GM23338 (cell line): ENCODE measurements around the gene NCKAP5. TPM values are rescaled to one million over a fixed set of nuclear protein-coding genes. Genes with fewer than 3 reads are reported as not detected.

Source experiments
- ATAC-seq: fragments of 200-7000 bp; cut with Tn5 transposase; 3 replicates; pipeline ENCODE4 v1.9.1; 2020
- DNase-seq: peaks from one replicate; pipeline ENCODE4 v3.0.0-alpha.2; 2015; ENCODE audit warnings: low spot score
- H2AFZ ChIP-seq: fragments of 200-600 bp; sonication (generic); 2 replicates; pipeline ENCODE4 v1.8.0; 2016; ENCODE audit warnings: antibody characterized with exemption, mild to moderate bottlenecking, moderate library complexity
- H3F3A ChIP-seq: fragments of 200-600 bp; sonication (generic); replicated peaks from 2 replicates; pipeline ENCODE4 v1.8.0; 2017; ENCODE audit warnings: antibody characterized with exemption, mixed run types, low read depth
- H3K27ac ChIP-seq: fragments of 200-600 bp; sonication (generic); 2 replicates; pipeline ENCODE4 v1.6.1; 2016; ENCODE audit warnings: low read depth
- H3K27me3 ChIP-seq: fragments of 200-600 bp; sonication (generic); 2 replicates; pipeline ENCODE4 v1.8.0; 2016; ENCODE audit warnings: mild to moderate bottlenecking, mixed run types, moderate library complexity; ENCODE audit not compliant: insufficient read depth
- H3K36me3 ChIP-seq: fragments of 200-600 bp; sonication (generic); 2 replicates; pipeline ENCODE4 v1.8.0; 2016; ENCODE audit warnings: mild to moderate bottlenecking; ENCODE audit not compliant: insufficient read depth
- H3K4me1 ChIP-seq: fragments of 200-600 bp; sonication (generic); 2 replicates; pipeline ENCODE4 v1.8.0; 2016; ENCODE audit warnings: mild to moderate bottlenecking, moderate library complexity; ENCODE audit not compliant: insufficient read depth
- H3K4me2 ChIP-seq: fragments of 200-600 bp; sonication (generic); 2 replicates; pipeline ENCODE4 v1.7.1; 2017; ENCODE audit warnings: mixed run types
- H3K4me3 ChIP-seq: fragments of 200-600 bp; sonication (generic); 2 replicates; pipeline ENCODE4 v1.6.1; 2016; ENCODE audit warnings: mixed run types
- H3K79me2 ChIP-seq: fragments of 200-600 bp; sonication (generic); replicated peaks from 2 replicates; pipeline ENCODE4 v1.8.0; 2017; ENCODE audit warnings: mild to moderate bottlenecking; ENCODE audit not compliant: insufficient read depth
- H3K9me2 ChIP-seq: fragments of 200-600 bp; sonication (generic); 2 replicates; pipeline ENCODE4 v1.8.0; 2017; ENCODE audit not compliant: insufficient read depth
- H4K20me1 ChIP-seq: fragments of 200-600 bp; sonication (generic); replicated peaks from 2 replicates; pipeline ENCODE4 v1.8.0; 2017; ENCODE audit warnings: mild to moderate bottlenecking; ENCODE audit not compliant: insufficient read depth
- H3K27ac Mint-ChIP-seq: 2 replicates; pipeline ENCODE4 v1.8.0; 2020; ENCODE audit warnings: inconsistent platforms, mild to moderate bottlenecking, moderate library complexity, mixed read lengths
- H3K27me3 Mint-ChIP-seq: 3 replicates; pipeline ENCODE4 v1.8.0; 2022; ENCODE audit warnings: low read depth, mild to moderate bottlenecking, moderate library complexity, mixed read lengths, inconsistent platforms; ENCODE audit not compliant: insufficient read depth, poor library complexity
- H3K36me3 Mint-ChIP-seq: 3 replicates; pipeline ENCODE4 v1.8.0; 2021; ENCODE audit warnings: low read depth, mild to moderate bottlenecking, inconsistent platforms, moderate library complexity, mixed read lengths
- H3K4me1 Mint-ChIP-seq: 3 replicates; pipeline ENCODE4 v1.8.0; 2020; ENCODE audit warnings: mild to moderate bottlenecking, inconsistent platforms, mixed read lengths
- H3K4me3 Mint-ChIP-seq: 3 replicates; pipeline ENCODE4 v1.8.0; 2021; ENCODE audit warnings: moderate library complexity, mild to moderate bottlenecking, inconsistent platforms, mixed read lengths
- H3K9me3 Mint-ChIP-seq: 3 replicates; pipeline ENCODE4 v1.8.0; 2020; ENCODE audit warnings: moderate library complexity, mild to moderate bottlenecking, inconsistent platforms, mixed read lengths
- CREB1 ChIP-seq: fragments of 250-450 bp; sonication (Bioruptor Pico); IDR thresholded peaks from 2 replicates; pipeline ENCODE4 v1.5.0; 2020; ENCODE audit warnings: low read depth, mild to moderate bottlenecking, moderate library complexity
- EZH2 ChIP-seq: fragments of 200-600 bp; sonication (generic); IDR thresholded peaks from one replicate; pipeline ENCODE4 v1.8.0; 2017; ENCODE audit warnings: antibody characterized with exemption, mild to moderate bottlenecking, low read depth; ENCODE audit not compliant: unreplicated experiment
- EZH2phosphoT487 ChIP-seq: fragments of 200-600 bp; sonication (generic); IDR thresholded peaks from one replicate; pipeline ENCODE4 v1.8.1; 2018; ENCODE audit warnings: antibody characterized with exemption; ENCODE audit not compliant: unreplicated experiment
- JUNB ChIP-seq: IDR thresholded peaks from one replicate; pipeline ENCODE4 v1.6.1; 2016; ENCODE audit warnings: antibody characterized with exemption; ENCODE audit not compliant: unreplicated experiment
- NANOG ChIP-seq: IDR thresholded peaks from 2 replicates; pipeline ENCODE4 v1.6.1; 2016; ENCODE audit warnings: antibody characterized with exemption, borderline replicate concordance
- POLR2AphosphoS5 ChIP-seq: IDR thresholded peaks from 2 replicates; pipeline ENCODE4 v1.6.1; 2016; ENCODE audit warnings: antibody characterized with exemption, low read depth
- STAT1 ChIP-seq: IDR thresholded peaks from one replicate; pipeline ENCODE4 v1.6.1; 2016; ENCODE audit warnings: antibody characterized with exemption; ENCODE audit not compliant: unreplicated experiment
- ZNF114 ChIP-seq: fragments of 250-450 bp; sonication (Bioruptor Pico); IDR thresholded peaks from 2 replicates; pipeline ENCODE4 v1.5.0; 2020; ENCODE audit warnings: mild to moderate bottlenecking, moderate library complexity
- ZNF331 ChIP-seq: fragments of 250-450 bp; sonication (Bioruptor Pico); IDR thresholded peaks from 2 replicates; pipeline ENCODE4 v1.5.0; 2020; ENCODE audit warnings: low read depth, mild to moderate bottlenecking, moderate library complexity
- polyA plus RNA-seq: library from polyadenylated mRNA; unstranded; fragments of >200 nt; fragmentation: Nextera tagmentation; extraction: Ambion mirVana; gene quantifications from 2 replicates; pipeline ENCODE4 v1.2.1, GENCODE V29; 2016
- total RNA-seq: library from RNA; depleted of rRNA; stranded (reverse); fragments of >200 nt; shearing (Covaris generic); gene quantifications from 2 replicates; pipeline ENCODE4 v1.2.3, GENCODE V29; 2014
- TF ChIP-seq, protein P1 (sequence below): IDR thresholded peaks from one replicate; pipeline ENCODE4 v1.6.1; 2018; ENCODE audit warnings: antibody characterized with exemption; ENCODE audit not compliant: unreplicated experiment
- TF ChIP-seq, protein P2 (sequence below): fragments of 250-450 bp; sonication (Bioruptor Pico); IDR thresholded peaks from 2 replicates; pipeline ENCODE4 v1.5.0; 2020; ENCODE audit warnings: mild to moderate bottlenecking, moderate library complexity
- TF ChIP-seq, protein P3 (sequence below), 2 experiments: fragments of 200-600 bp in 1 of 2; sonication (generic) in 1 of 2; conservative IDR thresholded peaks; 2 replicates each; pipeline versions ENCODE4 v1.5.1 to v1.6.1; 2016 to 2017; ENCODE audit warnings: antibody characterized with exemption in 2 of 2, low read depth in 2 of 2, mild to moderate bottlenecking in 2 of 2, moderate library complexity in 1 of 2
- TF ChIP-seq, protein P4 (sequence below): IDR thresholded peaks from 2 replicates; pipeline ENCODE4 v1.6.1; 2016; ENCODE audit warnings: antibody characterized with exemption

The NCKAP5 gene
- total and polyA plus RNA-seq, 2 experiments from 2014 or later, result 0.34 to 0.73 TPM

DNA sequence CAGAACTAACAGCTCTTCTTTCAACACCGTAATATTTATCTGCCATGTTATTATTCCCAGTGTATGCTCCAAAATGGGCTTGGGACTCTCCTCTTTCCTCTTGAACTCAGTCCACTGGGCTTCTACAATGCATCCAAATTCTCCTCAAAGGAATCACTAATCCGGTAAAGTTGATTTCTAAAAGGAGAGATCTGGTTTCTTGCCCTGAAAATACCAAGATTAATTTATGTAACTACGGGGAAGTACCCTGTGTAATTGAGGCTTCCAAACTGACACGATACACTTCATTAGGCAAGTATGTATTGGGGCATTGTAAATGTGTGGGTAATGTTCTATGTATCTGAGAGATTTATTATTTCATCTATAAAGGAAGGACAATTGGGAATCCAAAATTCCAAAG is 5.7 kb downstream of the NCKAP5 start:
- no peaks in the 10 kb centered on the region for H3K9me2 ChIP-seq
- H3K9me3 Mint-ChIP-seq, result no peaks in the 10 kb centered on the region
- no peak overlapping the region for H3K27ac Mint-ChIP-seq

More for the DNA sequence above, 5.7 kb downstream of the NCKAP5 start:
- Histone ChIP-seq H3K27me3 (no peaks in the 10 kb centered on the region), H2AFZ (no peak overlapping the region), H4K20me1 (no peaks in the 10 kb centered on the region), H3K4me2 (no peak overlapping the region), H3K36me3 (no peaks in the 10 kb centered on the region), H3K27ac (no peak overlapping the region), H3F3A (no peaks in the 10 kb centered on the region), H3K4me3 (no peak overlapping the region), H3K4me1 (peaks cover 10% of the 10 kb centered on the region; the same call in 1 of the 2 replicates), H3K79me2 (no peaks in the 10 kb centered on the region)
- DNase-seq (no peak), ATAC-seq (no peak)
- peaks cover 10% of the 10 kb centered on the region for H3K4me1 Mint-ChIP-seq
- no peak overlapping the region for H3K4me3 Mint-ChIP-seq
- no peaks in the 10 kb centered on the region for H3K36me3 Mint-ChIP-seq
- H3K27me3 Mint-ChIP-seq, result peaks cover 5% of the 10 kb centered on the region
- TF ChIP-seq, protein P1, sequence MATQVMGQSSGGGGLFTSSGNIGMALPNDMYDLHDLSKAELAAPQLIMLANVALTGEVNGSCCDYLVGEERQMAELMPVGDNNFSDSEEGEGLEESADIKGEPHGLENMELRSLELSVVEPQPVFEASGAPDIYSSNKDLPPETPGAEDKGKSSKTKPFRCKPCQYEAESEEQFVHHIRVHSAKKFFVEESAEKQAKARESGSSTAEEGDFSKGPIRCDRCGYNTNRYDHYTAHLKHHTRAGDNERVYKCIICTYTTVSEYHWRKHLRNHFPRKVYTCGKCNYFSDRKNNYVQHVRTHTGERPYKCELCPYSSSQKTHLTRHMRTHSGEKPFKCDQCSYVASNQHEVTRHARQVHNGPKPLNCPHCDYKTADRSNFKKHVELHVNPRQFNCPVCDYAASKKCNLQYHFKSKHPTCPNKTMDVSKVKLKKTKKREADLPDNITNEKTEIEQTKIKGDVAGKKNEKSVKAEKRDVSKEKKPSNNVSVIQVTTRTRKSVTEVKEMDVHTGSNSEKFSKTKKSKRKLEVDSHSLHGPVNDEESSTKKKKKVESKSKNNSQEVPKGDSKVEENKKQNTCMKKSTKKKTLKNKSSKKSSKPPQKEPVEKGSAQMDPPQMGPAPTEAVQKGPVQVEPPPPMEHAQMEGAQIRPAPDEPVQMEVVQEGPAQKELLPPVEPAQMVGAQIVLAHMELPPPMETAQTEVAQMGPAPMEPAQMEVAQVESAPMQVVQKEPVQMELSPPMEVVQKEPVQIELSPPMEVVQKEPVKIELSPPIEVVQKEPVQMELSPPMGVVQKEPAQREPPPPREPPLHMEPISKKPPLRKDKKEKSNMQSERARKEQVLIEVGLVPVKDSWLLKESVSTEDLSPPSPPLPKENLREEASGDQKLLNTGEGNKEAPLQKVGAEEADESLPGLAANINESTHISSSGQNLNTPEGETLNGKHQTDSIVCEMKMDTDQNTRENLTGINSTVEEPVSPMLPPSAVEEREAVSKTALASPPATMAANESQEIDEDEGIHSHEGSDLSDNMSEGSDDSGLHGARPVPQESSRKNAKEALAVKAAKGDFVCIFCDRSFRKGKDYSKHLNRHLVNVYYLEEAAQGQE, result no peak
- TF ChIP-seq NANOG (no peak), STAT1 (no peak), EZH2phosphoT487 (no peak), JUNB (no peak), ZNF114 (CRISPR knock-in tag) (no peak), ZNF331 (CRISPR knock-in tag) (no peak), POLR2AphosphoS5 (no peak), CREB1 (no peak), EZH2 (no peak)
- TF ChIP-seq, protein P2, sequence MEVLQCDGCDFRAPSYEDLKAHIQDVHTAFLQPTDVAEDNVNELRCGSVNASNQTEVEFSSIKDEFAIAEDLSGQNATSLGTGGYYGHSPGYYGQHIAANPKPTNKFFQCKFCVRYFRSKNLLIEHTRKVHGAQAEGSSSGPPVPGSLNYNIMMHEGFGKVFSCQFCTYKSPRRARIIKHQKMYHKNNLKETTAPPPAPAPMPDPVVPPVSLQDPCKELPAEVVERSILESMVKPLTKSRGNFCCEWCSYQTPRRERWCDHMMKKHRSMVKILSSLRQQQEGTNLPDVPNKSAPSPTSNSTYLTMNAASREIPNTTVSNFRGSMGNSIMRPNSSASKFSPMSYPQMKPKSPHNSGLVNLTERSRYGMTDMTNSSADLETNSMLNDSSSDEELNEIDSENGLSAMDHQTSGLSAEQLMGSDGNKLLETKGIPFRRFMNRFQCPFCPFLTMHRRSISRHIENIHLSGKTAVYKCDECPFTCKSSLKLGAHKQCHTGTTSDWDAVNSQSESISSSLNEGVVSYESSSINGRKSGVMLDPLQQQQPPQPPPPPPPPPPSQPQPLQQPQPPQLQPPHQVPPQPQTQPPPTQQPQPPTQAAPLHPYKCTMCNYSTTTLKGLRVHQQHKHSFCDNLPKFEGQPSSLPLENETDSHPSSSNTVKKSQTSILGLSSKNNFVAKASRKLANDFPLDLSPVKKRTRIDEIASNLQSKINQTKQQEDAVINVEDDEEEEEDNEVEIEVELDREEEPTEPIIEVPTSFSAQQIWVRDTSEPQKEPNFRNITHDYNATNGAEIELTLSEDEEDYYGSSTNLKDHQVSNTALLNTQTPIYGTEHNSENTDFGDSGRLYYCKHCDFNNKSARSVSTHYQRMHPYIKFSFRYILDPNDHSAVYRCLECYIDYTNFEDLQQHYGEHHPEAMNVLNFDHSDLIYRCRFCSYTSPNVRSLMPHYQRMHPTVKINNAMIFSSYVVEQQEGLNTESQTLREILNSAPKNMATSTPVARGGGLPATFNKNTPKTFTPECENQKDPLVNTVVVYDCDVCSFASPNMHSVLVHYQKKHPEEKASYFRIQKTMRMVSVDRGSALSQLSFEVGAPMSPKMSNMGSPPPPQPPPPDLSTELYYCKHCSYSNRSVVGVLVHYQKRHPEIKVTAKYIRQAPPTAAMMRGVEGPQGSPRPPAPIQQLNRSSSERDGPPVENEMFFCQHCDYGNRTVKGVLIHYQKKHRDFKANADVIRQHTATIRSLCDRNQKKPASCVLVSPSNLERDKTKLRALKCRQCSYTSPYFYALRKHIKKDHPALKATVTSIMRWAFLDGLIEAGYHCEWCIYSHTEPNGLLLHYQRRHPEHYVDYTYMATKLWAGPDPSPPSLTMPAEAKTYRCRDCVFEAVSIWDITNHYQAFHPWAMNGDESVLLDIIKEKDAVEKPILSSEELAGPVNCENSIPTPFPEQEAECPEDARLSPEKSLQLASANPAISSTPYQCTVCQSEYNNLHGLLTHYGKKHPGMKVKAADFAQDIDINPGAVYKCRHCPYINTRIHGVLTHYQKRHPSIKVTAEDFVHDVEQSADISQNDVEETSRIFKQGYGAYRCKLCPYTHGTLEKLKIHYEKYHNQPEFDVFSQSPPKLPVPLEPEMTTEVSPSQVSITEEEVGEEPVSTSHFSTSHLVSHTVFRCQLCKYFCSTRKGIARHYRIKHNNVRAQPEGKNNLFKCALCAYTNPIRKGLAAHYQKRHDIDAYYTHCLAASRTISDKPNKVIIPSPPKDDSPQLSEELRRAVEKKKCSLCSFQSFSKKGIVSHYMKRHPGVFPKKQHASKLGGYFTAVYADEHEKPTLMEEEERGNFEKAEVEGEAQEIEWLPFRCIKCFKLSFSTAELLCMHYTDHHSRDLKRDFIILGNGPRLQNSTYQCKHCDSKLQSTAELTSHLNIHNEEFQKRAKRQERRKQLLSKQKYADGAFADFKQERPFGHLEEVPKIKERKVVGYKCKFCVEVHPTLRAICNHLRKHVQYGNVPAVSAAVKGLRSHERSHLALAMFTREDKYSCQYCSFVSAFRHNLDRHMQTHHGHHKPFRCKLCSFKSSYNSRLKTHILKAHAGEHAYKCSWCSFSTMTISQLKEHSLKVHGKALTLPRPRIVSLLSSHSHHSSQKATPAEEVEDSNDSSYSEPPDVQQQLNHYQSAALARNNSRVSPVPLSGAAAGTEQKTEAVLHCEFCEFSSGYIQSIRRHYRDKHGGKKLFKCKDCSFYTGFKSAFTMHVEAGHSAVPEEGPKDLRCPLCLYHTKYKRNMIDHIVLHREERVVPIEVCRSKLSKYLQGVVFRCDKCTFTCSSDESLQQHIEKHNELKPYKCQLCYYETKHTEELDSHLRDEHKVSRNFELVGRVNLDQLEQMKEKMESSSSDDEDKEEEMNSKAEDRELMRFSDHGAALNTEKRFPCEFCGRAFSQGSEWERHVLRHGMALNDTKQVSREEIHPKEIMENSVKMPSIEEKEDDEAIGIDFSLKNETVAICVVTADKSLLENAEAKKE, result no peak
- TF ChIP-seq, protein P3, sequence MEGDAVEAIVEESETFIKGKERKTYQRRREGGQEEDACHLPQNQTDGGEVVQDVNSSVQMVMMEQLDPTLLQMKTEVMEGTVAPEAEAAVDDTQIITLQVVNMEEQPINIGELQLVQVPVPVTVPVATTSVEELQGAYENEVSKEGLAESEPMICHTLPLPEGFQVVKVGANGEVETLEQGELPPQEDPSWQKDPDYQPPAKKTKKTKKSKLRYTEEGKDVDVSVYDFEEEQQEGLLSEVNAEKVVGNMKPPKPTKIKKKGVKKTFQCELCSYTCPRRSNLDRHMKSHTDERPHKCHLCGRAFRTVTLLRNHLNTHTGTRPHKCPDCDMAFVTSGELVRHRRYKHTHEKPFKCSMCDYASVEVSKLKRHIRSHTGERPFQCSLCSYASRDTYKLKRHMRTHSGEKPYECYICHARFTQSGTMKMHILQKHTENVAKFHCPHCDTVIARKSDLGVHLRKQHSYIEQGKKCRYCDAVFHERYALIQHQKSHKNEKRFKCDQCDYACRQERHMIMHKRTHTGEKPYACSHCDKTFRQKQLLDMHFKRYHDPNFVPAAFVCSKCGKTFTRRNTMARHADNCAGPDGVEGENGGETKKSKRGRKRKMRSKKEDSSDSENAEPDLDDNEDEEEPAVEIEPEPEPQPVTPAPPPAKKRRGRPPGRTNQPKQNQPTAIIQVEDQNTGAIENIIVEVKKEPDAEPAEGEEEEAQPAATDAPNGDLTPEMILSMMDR (conservative IDR thresholded peaks at IDR 0.05; ENCODE audit: low read depth in 2 of 2), result no peak
- TF ChIP-seq, protein P4, sequence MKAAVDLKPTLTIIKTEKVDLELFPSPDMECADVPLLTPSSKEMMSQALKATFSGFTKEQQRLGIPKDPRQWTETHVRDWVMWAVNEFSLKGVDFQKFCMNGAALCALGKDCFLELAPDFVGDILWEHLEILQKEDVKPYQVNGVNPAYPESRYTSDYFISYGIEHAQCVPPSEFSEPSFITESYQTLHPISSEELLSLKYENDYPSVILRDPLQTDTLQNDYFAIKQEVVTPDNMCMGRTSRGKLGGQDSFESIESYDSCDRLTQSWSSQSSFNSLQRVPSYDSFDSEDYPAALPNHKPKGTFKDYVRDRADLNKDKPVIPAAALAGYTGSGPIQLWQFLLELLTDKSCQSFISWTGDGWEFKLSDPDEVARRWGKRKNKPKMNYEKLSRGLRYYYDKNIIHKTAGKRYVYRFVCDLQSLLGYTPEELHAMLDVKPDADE, result no peak
